A549 (cell line): ENCODE measurements around the gene ANKRD1.

Experiments used
- POLR2A ChIP-seq: IDR thresholded peaks from 2 replicates; pipeline ENCODE4 v1.6.1; 2012; ENCODE audit warnings: mild to moderate bottlenecking, low read length
- REST ChIP-seq: fragments of 200-600 bp; sonication (generic); IDR thresholded peaks from 2 replicates; pipeline ENCODE4 v1.6.1; 2016; ENCODE audit warnings: antibody characterized with exemption, mild to moderate bottlenecking, moderate library complexity
- TF ChIP-seq, protein P1 (sequence below): fragments of >200 bp; sonication (Bioruptor Twin); formaldehyde crosslinking; IDR thresholded peaks from 3 replicates; pipeline ENCODE4 v1.5.1; 2016

- TF ChIP-seq REST: no peak
- TF ChIP-seq POLR2A: no peak
- TF ChIP-seq, protein P1, sequence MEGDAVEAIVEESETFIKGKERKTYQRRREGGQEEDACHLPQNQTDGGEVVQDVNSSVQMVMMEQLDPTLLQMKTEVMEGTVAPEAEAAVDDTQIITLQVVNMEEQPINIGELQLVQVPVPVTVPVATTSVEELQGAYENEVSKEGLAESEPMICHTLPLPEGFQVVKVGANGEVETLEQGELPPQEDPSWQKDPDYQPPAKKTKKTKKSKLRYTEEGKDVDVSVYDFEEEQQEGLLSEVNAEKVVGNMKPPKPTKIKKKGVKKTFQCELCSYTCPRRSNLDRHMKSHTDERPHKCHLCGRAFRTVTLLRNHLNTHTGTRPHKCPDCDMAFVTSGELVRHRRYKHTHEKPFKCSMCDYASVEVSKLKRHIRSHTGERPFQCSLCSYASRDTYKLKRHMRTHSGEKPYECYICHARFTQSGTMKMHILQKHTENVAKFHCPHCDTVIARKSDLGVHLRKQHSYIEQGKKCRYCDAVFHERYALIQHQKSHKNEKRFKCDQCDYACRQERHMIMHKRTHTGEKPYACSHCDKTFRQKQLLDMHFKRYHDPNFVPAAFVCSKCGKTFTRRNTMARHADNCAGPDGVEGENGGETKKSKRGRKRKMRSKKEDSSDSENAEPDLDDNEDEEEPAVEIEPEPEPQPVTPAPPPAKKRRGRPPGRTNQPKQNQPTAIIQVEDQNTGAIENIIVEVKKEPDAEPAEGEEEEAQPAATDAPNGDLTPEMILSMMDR: no peak
Observed at GRCh38 chr10:90866050-90866598, 54.8 kb downstream of the ANKRD1 start.
